ENCODE measurements around the gene EML4.

The EML4 gene

GRCh38 chr2:42303252-42303651 is 134.1 kb downstream of the EML4 start:
- DNase-seq (ENCODE audit: low spot score) = no peak

GRCh38 chr2:42304059-42304713 is 135.0 kb downstream of the EML4 start:
- DNase-seq (ENCODE audit: low spot score) = no peak

GRCh38 chr2:42307180-42307579 is 138.0 kb downstream of the EML4 start:
- DNase-seq (ENCODE audit: low spot score) = no peak

GRCh38 chr2:42309366-42309765 is 140.2 kb downstream of the EML4 start:
- no peak for DNase-seq (ENCODE audit: low spot score)

GRCh38 chr2:42310007-42310515 is 140.9 kb downstream of the EML4 start:
- DNase-seq (ENCODE audit: low spot score) = no peak

GRCh38 chr2:42312106-42312505 is 143.0 kb downstream of the EML4 start:
- no peak for DNase-seq (ENCODE audit: low spot score)

- peak; percentile 83 for DNase-seq (ENCODE audit: low spot score)
Observed at GRCh38 chr2:42314892-42315468, 145.8 kb downstream of the EML4 start.

GRCh38 chr2:42315844-42316470 is 146.8 kb downstream of the EML4 start:
- no peak for DNase-seq (ENCODE audit: low spot score)

GRCh38 chr2:42316910-42317309 is 147.8 kb downstream of the EML4 start:
- no peak for DNase-seq (ENCODE audit: low spot score)

GRCh38 chr2:42317486-42317885 is 148.3 kb downstream of the EML4 start:
- no peak for DNase-seq (ENCODE audit: low spot score)

GRCh38 chr2:42317945-42318344 is 148.8 kb downstream of the EML4 start:
- DNase-seq (ENCODE audit: low spot score) = no peak

GRCh38 chr2:42319265-42319664 is 150.1 kb downstream of the EML4 start:
- DNase-seq (ENCODE audit: low spot score) = no peak

GRCh38 chr2:42321452-42322064 is 152.4 kb downstream of the EML4 start:
- DNase-seq (ENCODE audit: low spot score) = no peak

- no peak for DNase-seq (ENCODE audit: low spot score)
Observed at GRCh38 chr2:42324244-42324643, 155.1 kb downstream of the EML4 start.

GRCh38 chr2:42324949-42325348 is 155.8 kb downstream of the EML4 start:
- no peak for DNase-seq (ENCODE audit: low spot score)

GRCh38 chr2:42325609-42326008 is 156.5 kb downstream of the EML4 start:
- DNase-seq (ENCODE audit: low spot score) = no peak

GRCh38 chr2:42327125-42327524 is 158.0 kb downstream of the EML4 start:
- DNase-seq (ENCODE audit: low spot score) = no peak

GRCh38 chr2:42328148-42328833 is 159.1 kb downstream of the EML4 start:
- peak; percentile 37 for DNase-seq (ENCODE audit: low spot score)

- no peak for DNase-seq (ENCODE audit: low spot score)
Observed at GRCh38 chr2:42328923-42329322, 159.8 kb downstream of the EML4 start.

- no peak for DNase-seq (ENCODE audit: low spot score)
Observed at GRCh38 chr2:42329736-42330135, 160.6 kb downstream of the EML4 start.

GRCh38 chr2:42331569-42332284 is 162.6 kb downstream of the EML4 start:
- DNase-seq (ENCODE audit: low spot score) = no peak

- no peak for DNase-seq (ENCODE audit: low spot score)
Observed at GRCh38 chr2:42332575-42332974, 163.4 kb downstream of the EML4 start.
